ENCODE measurements around the gene NR1D2.
"Not testable (repeated sequence)": the region's sequence is repeated elsewhere in the genome, so short reads cannot be mapped to it uniquely, and the experiment has no call there.

NR1D2 gene

DNA sequence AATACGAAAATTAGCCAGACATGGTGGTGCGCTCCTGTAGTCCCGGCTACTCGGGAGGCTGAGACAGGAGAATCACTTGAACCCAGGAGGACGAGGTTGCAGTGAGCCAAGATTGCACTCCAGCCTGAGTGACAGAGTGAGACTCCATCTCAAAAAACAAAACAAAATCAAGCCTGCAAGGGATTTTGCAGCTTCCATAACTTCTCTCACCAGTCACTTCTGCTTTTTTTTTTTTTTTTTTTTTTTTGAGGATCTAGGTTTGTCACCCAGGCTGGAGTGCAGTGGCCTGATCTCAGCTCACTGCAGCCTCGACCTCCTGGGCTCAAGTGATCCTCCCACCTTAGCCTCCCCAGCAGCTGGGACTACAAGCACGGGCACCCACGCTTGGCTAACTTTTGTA lies 65.7 kb downstream of the NR1D2 start:
- not testable (repeated sequence) for DNase-seq

DNA sequence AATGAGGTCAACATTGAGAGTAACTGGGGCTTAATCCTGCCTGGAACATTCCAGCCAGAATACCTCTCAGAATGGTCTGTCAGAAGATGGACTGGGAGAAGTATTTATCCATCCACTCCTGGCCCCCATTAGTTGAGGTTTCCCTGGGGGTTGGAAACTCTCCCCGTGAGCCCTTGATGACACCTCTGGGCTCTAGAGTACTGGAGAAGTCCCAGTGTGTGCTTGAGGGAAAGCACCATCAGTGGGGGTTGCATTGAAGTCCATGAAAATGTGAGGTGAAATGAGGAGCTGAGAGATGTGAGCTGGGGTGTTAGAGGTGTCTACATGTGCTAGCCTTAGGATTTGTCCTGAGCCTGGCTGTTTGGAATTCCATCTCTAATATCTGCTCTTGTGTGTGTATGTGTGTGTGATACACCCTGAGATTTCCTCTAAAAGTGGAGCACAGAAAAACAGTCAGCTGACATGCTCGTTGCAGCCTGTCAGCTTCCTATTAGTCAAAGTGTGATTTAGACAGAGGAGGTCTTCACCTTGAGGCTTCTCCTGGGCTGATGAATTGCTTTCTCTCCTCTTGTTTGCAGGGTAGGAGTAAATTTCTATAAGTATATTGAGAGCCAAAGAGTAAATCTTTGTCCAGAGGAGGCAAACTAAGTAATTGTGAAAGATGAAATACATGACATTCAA lies 67.6 kb downstream of the NR1D2 start:
- no peak for DNase-seq

DNA sequence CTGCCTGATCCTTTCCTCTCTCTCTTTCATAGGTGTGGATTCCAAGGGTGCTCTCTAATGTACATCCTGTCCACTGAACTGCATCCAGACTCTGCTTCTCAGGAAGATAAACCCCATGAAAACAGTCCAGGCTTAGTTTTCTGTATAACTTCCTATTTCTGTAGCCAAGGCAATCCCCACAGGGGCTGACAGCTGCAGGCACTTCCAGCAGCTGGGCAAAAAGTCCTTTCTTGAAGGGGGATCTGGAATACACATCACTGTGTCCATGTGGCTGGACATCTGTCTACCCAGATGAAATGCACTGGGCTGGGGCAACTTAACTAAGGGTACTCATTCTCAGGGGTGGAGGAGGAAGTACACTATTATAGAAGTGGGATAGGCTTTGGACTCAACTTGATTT lies 72.2 kb downstream of the NR1D2 start:
- DNase-seq: no peak

DNA sequence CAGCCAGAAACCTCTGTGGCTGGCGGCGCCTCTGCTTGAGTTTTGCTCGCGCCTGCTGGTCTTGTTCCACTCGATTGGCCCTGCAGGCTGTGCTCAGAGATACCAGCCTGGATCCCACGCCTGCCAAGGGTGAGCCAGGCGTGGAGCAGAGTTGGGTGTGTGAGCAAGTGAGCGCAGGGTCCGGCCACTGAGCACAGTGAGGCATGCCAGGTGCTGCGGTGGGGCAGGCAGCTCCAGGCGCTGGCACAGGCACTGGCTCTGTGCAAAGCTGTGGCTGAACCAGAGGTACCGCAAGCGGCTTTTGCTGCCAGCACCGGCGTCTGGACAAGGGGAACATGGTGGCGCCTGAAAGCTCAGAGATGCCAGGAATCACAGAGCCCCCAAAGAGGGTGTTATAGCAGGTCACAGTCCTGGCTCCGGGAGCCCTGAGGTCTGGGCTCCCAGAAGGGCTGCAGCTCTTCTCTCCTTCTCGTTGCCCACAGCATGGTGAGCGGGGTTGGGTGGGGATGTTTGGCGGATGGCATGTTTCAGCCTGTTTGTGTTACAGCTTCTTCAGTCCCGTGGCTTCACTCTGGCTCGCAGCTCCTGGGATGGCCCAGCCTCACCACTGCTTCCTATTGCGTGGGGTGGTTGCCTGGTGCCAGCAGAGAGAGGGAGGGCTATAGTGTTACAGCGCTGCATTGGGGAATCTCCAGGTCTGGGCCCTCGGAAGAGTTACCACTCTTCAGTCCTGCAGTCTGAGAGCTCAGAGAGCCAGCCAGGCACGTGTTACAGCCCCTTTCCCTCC lies 73.9 kb downstream of the NR1D2 start:
- DNase-seq: no peak

DNA sequence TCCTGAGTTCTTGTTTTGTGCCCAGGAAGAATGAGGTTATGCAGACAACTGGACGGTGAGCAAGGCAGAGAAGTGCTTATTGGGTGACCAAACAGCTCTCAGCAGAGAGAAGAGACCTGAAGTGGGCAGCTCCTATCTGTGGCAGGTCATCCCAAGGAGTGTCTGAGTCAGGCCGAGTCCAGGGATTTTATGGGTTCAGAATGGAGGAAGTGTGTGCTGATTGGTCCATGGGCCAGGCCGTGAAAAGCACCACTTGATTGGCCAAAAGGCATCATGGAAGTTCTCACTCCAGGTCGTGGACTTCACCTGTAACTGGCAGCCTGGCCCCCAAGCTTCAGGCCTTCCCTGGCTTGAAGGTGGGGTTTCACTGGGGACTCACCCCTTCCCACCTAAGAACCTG lies 74.5 kb downstream of the NR1D2 start:
- DNase-seq: no peak

DNA sequence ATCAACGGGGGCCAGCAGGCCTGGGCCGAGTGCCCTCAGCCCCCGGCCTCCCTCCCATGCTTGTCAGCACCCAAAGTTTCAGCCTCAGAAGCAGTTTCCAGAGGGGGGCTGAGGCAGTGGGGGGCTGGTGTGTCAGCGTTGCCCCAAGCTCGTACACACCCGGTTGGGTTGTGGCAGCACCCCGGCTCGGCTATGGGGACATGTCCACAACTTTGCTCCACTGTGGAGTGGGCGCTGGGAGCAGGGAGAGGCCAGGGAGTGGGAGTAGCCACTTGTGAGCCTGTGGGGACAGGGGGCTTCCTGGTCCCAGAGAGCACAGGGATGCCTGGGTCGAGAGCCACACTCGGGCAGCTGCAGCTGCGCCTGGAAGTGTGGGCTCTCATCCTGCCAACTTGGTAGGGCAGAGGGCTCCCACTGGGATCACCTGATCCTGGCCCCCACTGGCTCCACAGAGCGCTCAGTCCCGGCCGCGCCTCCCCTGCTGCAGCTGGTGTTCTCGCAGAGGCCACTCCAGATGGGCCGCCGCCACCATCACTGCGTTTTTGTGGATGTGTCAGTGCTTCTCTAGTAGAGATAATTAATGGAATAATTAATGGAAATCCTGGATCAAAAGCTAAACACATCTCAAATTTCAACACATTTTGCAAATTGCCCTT lies 75.1 kb downstream of the NR1D2 start:
- DNase-seq: no peak

DNA sequence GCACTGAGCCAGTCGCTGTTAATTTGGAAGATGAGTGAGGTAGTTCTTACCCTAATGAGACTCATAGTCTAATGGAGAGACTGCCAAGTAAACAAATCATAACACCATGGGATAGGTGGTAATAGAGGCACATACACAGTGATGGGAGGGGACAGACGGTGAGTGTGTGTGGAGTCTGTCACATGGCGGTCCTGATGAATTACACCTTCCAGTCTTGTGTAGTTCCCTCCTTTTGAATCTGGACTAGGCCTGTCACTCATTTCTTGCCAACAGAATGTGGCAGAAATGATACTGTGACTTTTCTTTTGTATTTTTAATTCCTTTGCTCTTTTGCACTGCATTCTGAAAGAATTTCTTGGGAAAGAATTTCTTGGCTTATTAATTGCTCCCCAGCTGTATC lies 78.1 kb downstream of the NR1D2 start:
- DNase-seq: no peak

DNA sequence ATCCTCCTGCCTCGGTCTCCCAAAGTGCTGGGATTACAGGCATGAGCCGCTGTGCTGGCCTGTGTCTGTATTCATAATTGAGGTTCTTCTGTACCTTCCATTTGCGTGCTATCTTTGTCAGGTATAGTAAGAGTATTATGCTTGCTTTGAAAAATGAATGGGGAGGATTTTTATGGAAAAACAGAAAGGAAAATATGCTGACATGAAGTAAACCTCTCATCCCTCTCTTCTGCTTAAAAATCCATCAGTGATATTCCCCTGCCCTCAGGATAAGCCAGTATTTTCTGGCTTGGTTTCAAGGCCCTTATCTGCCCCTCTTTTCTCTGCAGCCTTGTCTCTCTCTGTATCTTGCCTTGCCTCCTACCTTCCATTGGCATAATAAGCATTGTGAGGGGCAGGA lies 80.7 kb downstream of the NR1D2 start:
- DNase-seq: no peak

DNA sequence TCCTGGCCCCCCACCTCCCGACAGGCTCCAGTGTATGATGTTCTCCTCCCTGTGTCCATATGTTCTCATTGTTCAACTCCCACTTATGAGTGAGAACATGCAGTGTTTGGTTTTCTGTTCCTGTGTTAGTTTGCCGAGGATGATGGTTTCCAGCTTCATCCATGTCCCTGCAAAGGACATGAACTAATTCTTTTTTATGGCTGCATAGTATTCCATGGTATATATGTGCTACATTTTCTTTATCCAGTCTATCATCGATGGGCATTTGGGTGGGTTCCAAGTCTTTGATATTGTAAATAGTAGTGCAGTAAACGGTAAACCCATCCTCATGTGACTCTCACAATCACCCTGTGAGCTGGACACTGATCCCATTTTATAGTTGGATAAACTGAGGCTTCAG lies 81.6 kb downstream of the NR1D2 start:
- DNase-seq: not testable (repeated sequence)

DNA sequence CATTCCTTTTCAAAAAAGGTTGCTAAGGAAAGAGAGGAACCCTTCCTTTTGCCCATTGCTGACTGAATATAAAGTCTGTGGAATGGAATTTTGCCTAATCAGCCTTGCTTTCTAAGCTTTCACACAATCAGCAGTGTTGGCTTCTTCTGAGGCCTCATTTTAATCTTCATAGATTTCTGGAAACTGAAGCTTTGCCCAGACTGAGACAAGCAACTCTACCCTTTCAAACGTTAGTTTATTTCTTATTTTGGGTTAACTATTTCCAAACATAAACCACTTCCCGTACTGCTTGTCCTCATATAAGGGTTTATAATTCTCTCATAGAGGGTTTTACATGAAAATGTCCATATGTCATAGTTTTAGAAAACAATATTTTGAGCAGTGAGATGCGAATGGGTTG lies 82.9 kb downstream of the NR1D2 start:
- DNase-seq: no peak
